ENCODE measurements around the gene FUCA1.
A peak's percentile ranks its signal among the peaks of the same experiment; 100 is the strongest.
"Not testable (repeated sequence)": the region's sequence is repeated elsewhere in the genome, so short reads cannot be mapped to it uniquely, and the experiment has no call there.

Gene FUCA1

GRCh38 chr1:23867895-23868556, at the start of gene FUCA1:
TSS of gene FUCA1 (minus strand) at chr1:23868290. CDS start at chr1:23868286, 4 bp downstream.
- H3K27ac ChIP-seq = peak within 1 kb of the TSS in 19 of 21 experiments; percentile 2 to 82 (median 60)
- peak within 1 kb of the TSS; percentile 60 to 93 (median 69) for H3K4me3 ChIP-seq

- H3K4me3 ChIP-seq = no peak overlapping the region
- peak overlapping the region in 3 of 21 experiments; percentile 17 to 53 (median 42) for H3K27ac ChIP-seq
Observed at GRCh38 chr1:23916209-23917131, 48.4 kb upstream of the FUCA1 start.

- Histone ChIP-seq H3K4me3 (no peak overlapping the region), H3K27ac (peak overlapping the region in 1 of 21 experiments; percentile 42)
Observed at GRCh38 chr1:23915466-23915865, 47.4 kb upstream of the FUCA1 start.

GRCh38 chr1:23914921-23915320, 46.8 kb upstream of the FUCA1 start:
- Histone ChIP-seq H3K27ac (no peak overlapping the region), H3K4me3 (no peak overlapping the region)

GRCh38 chr1:23913212-23913880, 45.3 kb upstream of the FUCA1 start, which contains the start of gene CNR2:
TSS of gene CNR2 (minus strand) at chr1:23913362. CDS start at chr1:23875617, 37,745 bp downstream.
- no peak within 1 kb of the TSS for H3K4me3 ChIP-seq
- H3K27ac ChIP-seq = peak within 1 kb of the TSS in 5 of 21 experiments; percentile 16 to 73 (median 49)

- H3K27ac ChIP-seq = peak overlapping the region in 3 of 21 experiments; percentile 49 to 73 (median 72)
- no peak overlapping the region for H3K4me3 ChIP-seq
Observed at GRCh38 chr1:23911921-23912320, 43.8 kb upstream of the FUCA1 start.

- peak overlapping the region in 3 of 21 experiments; percentile 13 to 76 (median 49) for H3K27ac ChIP-seq
Observed at GRCh38 chr1:23910553-23911246, 42.6 kb upstream of the FUCA1 start.

GRCh38 chr1:23910144-23910543, 42.1 kb upstream of the FUCA1 start:
- Histone ChIP-seq H3K4me3 (no peak overlapping the region), H3K27ac (peak overlapping the region in 1 of 21 experiments; percentile 76)

More at GRCh38 chr1:23910553-23911246, 42.6 kb upstream of the FUCA1 start:
- H3K4me3 ChIP-seq = no peak overlapping the region

GRCh38 chr1:23909412-23909811, 41.3 kb upstream of the FUCA1 start:
- H3K27ac ChIP-seq = peak overlapping the region in 12 of 21 experiments; percentile 15 to 76 (median 38)
- H3K4me3 ChIP-seq = no peak overlapping the region

GRCh38 chr1:23908453-23909341, 40.6 kb upstream of the FUCA1 start:
- Histone ChIP-seq H3K27ac (peak overlapping the region in 12 of 21 experiments; percentile 15 to 76 (median 38)), H3K4me3 (no peak overlapping the region)

- Histone ChIP-seq H3K4me3 (no peak overlapping the region), H3K27ac (no peak overlapping the region)
Observed at GRCh38 chr1:23906731-23907130, 38.6 kb upstream of the FUCA1 start.

- H3K27ac ChIP-seq = no peak overlapping the region
- H3K4me3 ChIP-seq = no peak overlapping the region
Observed at GRCh38 chr1:23905461-23906025, 37.5 kb upstream of the FUCA1 start.

GRCh38 chr1:23904748-23905357, 36.8 kb upstream of the FUCA1 start:
- Histone ChIP-seq H3K27ac (no peak overlapping the region), H3K4me3 (no peak overlapping the region)

GRCh38 chr1:23903754-23904153, 35.7 kb upstream of the FUCA1 start:
- Histone ChIP-seq H3K4me3 (no peak overlapping the region), H3K27ac (no peak overlapping the region)

GRCh38 chr1:23902321-23903278, 34.5 kb upstream of the FUCA1 start:
- no peak overlapping the region for H3K27ac ChIP-seq
- H3K4me3 ChIP-seq = peak overlapping the region; percentile 14 to 45 (median 32)

GRCh38 chr1:23900017-23900416, 31.9 kb upstream of the FUCA1 start:
- H3K4me3 ChIP-seq, H3K27ac ChIP-seq: not testable (repeated sequence)
